Stimulated activated CD4-positive, alpha-beta T cell treated with anti-CD3 and anti-CD28 coated beads, Interleukin-4, amount 100 ng/mL, for 24 hours (primary cell): ENCODE data around the gene PPP1R11.
"Not testable (repeated sequence)": the region's sequence is repeated elsewhere in the genome, so short reads cannot be mapped to it uniquely, and the experiment has no call there.

Source experiments
- DNase-seq: peaks from one replicate; pipeline ENCODE4 v3.0.0-alpha.2; 2020

PPP1R11 gene, protein sequence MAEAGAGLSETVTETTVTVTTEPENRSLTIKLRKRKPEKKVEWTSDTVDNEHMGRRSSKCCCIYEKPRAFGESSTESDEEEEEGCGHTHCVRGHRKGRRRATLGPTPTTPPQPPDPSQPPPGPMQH

DNA sequence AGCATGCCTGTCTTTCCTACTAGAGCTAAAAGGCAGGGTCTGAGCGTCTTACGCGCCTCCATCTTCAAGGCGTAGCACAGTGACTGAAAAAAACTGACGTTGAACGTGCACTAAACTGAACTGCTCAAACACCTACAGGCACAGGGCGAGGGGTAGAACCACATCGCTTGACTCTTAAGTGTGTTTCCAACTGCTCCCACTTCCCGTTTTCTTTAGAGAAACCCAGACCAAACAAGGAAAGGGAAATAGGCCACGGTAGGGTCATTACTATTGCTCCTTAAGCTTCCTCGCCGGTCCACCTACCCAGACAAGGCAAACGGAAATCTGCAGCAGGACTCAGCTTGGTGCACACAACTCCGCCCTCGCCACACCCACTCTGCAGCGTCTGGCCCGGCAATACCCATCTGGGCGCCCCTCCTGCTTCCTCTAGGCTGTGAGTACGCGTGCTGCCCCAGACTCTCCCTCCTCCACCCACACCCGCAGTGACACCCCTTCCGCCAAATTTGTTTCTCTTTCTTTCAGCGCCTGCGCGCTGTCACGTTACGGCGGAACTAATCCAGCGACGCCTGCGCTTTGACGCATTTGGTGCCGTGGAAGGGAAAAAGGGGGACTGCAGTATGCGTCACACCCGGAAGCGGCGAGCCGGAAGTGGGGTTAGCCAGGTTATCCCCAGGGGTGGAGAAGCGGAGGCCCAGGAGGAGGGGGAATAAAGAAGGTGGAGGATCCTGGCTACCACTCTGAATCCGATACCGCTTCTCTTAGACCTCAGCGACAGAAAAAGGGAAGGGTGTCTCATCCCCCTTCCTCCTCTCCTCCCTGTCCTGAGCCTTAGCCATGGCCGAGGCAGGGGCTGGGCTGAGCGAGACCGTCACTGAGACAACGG lies at the start of gene PPP1R11:
Gene PPP1R11, plus strand, starts transcription at position 622 of the 883 bp plus-strand sequence. Its CDS starts 213 bp downstream, at position 835.
- DNase-seq: peak; percentile 99

DNA sequence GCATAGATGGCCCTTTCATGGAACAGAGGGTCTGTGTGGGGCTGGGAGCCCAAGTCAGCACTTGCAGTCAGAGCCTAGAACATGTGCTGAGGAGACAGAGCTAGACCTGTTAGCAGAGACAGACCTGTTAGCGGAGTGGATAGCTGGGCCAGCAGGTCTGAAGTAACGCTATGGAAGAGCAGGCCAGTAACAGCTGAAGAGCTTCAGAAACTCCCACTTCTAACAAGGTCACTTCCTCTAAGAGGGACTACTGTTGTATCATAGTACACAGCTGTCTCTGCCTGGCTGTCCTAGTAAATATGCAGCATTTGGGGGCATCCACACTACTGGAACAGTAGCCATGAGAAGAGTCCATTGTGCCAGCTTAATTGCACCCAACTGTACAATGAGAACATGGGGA lies 47.2 kb upstream of the PPP1R11 start:
- DNase-seq: no peak

DNA sequence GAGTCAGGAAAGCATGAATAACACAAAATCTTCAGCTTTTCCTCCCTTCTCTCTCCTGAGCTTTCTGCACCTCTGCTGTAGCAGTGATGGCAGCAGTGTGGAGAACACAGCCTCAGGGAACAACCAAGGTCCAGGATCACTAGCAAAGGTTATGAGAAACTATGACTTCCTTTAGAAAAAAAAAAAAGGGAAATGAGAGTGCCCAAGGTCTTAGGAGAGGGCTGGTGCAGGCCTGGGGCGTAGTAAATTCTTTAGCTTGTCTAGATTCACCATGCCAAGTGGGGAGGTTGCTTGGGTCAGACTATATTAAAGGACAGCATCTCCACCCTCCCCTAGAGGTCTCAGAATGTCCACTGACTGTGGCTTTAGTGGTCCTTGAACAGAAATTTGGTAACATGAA lies 46.4 kb upstream of the PPP1R11 start:
- DNase-seq: no peak

DNA sequence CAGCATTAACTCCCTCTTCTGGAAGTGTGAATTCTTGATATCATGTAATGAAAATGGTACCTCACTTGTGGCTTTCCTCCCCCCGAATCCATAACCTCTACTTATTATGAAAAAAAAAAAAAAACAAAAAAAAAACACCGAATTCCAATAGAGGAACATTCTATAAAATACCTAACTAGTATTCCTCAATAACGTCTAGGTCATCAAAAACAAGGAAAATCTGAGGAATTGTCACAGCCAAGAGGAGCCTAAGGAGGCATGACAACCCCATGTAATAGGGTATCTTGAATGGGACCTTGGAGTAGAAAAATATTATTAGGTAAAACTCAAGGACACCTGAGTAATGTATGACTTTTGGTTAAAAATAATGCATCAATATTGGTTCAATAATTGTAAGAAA lies 44.8 kb upstream of the PPP1R11 start:
- no peak for DNase-seq

DNA sequence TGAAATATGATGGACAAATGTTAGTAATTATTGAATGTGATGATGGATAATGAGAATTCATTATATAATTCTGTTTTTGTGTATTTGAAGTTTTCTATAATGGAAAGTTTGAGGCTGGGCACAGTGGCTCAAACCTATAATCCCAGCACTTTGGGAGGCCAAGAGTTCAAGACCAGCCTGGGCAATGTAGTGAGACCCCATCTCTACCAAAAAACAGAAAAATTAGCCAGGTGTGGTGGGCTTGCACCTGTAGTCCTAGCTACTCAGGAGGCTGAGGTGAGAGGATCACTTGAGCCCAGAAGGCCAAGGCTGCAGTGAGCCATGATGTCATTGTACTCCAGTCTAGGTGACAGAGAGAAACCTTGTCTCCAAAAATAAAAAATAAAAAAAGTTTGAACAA lies 44.3 kb upstream of the PPP1R11 start:
- DNase-seq: not testable (repeated sequence)

DNA sequence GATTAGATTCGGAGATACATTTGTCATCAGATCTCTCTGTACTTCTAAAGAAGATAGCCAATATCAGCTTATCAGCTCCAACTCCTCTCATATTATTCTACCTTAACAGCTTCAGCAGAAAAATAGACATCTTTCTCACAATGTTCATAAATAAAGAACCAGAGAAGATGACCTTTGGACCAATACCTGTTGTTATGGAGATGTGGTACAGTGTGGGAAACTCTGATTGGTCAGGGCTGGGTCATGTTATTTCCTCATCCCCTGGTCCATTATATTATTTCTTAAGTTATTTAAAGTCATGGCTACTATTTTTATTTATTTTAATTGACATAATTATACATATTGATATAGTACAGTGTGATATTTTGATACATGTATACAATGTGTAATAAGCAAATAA lies 41.8 kb upstream of the PPP1R11 start:
- no peak for DNase-seq

DNA sequence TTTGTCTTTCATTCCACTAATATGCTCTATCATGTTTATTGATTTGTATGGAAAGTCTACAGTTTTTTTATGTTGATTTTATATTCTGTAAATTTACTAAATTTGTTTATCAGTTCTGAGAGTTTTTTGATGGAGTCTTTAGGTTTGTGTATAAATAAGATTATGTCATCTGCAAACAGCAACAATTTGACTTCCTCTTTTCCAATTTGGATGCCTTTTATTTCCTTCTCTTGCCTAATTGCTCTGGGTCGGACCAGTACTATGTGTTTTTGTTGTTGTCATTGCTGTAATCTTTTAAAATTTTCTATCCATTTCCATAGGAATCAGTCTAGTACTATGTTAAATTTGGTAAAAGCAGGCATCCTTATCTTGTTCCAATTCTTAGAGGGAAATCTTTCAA lies 37.4 kb upstream of the PPP1R11 start:
- no peak for DNase-seq

DNA sequence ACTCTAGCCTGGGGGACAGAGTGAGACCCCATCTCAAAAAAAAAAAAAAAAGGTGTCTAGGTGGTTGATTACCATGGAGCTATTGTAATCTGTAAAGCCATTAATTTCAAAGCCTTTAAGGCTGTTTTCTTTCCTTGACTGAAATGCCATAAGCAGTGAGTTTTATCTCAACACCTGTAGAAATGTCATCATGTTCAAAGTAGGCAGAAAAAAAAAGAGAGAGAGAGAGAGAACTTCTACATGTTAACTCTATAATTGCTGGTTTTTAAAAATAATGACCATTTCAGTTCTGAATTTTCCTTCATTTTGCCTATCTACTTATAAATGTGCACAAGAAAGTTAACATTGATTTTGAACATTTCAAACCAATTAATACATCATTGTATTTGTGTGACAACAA lies 35.6 kb upstream of the PPP1R11 start:
- DNase-seq: no peak

DNA sequence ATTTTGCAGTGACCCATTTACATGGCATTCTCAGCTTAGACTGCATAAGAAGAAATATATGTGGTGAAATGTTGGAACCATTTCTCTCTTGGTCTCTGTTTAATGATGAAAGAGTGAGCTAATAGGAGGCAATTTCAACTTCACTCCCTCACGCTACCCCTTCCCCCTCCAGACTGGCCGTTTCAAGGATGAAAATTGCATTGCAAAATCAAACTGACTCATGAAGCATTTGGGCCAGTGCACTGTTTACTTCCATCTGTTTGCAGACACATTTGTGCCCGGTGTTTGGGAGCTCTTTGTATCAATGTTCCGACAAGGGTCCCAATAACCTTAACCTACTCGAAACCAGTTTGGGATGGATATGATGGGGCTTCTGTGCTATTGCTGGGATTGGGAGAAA lies 33.6 kb upstream of the PPP1R11 start:
- DNase-seq: not testable (repeated sequence)

DNA sequence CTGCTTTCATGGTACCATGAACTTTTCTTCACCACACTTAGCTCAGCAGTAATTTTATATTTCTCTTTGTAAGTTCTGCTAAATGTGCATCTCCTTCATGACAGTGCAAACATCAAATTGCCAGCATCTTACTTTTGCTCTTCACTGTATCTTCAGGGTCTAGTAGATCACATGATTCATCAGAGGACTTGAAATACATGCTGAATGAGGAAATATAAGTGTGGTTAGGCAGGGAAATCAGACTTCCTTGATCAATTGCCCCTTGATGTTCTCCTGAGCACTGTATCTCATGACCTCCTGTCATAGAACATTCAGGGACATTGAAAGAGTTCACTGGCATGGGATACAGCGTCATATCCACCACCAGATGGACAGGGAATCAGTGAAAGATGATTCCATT lies 31.2 kb upstream of the PPP1R11 start:
- no peak for DNase-seq

DNA sequence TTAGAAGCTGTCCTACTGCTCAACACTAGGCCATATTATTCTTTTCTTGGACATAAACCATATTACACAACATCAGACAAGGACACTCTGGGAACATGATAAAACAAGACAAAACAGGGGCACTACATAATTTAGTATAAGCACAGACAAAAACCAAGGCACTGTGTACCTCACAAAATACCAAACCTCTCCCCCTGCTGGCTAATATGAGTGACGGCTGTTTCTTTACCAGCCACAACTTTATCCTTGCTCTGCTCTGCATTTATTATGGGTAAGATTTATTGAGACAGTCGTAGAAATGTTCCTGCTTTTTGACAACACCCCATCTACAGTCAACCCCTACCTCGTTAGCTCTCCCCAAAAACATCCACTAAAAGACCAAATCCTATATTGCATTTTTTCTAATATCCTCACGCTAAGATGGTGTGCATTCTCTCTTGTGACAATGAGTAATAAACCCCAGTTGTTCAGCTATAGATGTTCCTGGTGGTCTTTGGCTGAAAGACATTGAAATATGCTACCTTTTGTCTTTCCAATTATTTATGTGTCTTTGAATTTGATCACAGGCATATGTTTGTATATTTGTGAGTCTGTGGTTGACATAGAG lies 29.7 kb upstream of the PPP1R11 start:
- no peak for DNase-seq

DNA sequence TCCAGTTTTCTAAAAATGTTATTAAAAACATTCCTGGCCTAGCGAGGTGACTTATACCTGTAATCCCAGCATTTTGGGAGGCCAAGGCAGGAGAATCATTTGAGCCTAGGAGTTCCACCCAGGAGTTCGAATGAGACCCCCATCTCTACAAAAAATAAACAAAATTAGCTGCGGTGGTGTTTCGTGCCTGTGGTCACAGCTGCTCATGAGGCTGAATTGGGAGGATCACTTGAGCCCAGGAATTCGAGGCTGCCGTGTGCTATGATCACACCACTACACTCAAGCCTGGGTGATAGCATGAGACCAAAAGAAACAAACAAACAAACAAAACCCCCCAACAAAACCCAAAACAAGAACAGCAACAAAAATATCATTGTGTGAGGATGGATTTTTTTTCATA lies 25.8 kb upstream of the PPP1R11 start:
- no peak for DNase-seq

DNA sequence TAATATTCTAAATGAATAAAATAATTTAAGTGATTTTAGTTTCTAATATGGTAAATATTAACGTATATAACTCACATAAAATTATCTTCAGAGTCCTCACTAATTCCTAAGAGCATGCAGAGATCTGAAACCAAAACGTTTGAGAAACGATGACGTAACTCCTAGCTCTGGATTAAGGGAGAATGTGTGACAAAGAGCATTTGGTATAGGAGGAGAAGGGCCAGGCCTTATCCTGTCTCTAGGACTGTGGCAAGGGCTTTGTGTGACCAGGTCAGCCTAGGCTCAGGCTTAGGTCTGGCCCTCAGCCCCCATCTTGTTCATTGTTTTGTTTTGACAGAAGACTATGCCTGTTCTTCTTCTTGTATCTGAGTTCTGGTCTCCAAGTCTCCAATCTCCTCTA lies 25.2 kb upstream of the PPP1R11 start:
- no peak for DNase-seq

DNA sequence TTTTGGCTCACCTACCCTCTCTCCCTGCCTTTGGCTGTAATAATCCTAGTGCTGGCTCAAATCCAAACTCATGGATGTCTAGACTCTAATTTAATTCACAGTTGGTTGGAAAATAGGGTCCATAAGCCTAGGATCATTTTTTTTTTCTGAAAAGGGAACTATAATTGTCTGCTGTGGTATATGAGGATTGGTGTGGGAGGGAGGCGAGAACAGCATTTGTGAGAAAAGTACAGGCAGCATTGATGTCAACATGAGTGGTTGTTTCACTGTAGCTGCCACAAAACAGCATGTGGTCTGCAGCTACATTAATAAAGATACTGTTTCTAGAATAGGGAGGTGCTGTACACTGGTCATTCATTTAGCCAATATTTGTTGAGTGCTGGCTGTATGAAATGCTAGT lies 24.5 kb upstream of the PPP1R11 start:
- DNase-seq: no peak

DNA sequence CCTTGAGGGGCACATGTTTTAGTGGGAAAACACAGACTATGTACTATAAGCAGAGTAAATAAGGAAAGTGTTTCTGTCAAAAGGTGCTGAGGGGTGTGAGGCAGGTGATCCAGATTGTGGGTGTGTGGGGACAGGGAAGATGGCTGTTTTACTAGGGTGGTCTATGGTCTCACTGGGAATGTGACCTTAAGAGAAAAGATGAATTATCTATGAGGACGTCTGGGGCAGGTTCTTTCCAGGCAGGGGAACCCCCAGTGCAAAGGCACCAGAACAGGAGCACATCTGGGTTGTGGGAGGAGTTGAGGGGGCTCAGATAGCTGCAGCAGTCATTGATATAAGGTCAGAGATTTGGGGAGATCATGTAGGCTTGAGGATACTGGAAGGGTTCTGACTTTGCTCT lies 24.1 kb upstream of the PPP1R11 start:
- no peak for DNase-seq

DNA sequence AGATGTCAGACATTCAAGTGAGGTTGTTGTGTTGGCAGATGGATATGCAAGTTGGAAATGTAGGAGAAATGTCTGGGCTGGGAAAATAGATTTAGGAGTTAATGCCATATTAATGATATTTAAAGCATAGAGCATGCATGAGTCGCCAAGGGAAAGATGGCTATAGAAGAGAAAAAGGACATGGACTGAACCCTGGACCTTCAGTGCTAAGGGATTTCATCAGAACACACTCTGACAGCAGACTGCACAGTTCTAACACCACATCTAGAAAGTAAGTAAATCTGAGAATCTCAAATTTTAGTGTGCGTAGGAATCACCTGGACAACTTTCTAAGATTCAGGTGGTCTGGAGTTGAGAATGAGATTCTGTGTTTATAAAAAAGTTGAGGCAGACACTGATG lies 23.3 kb upstream of the PPP1R11 start:
- DNase-seq: no peak

DNA sequence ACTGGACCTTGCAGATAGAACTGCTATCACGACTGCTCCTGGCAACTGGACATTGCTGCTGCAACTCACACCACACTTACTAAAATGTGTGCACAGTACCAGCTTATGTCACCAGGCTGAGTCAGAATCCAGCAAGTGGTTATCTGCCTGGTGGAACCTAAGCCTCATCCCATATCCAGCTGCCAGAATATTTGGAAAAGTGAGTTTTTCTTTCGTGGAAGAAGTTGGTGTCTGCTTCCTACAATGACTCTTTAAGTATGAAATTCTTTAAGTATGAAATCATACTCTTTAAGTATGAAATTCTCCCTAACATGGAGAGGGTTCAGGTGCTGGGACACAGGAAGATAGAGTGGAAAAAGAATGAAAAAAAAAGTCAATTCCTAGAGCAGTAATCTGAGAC lies 22.4 kb upstream of the PPP1R11 start:
- no peak for DNase-seq

DNA sequence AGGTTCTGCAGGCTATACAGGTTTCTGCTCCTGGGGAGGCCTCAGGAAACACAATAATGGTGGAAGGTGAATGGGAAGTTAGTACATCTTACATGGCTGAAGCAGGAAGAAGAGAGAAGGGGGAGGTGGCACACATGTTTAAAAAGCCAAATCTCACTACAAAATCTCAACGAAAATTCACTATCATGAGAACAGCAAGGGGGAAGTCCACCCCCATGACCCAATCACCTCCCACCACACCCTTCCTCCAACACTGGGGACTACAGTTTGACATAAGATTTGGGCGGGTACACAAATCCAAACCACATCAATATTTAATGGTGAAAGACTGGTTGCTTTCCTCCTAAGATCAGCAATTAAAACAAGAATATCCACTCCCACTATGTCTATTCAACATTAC lies 19.8 kb upstream of the PPP1R11 start:
- no peak for DNase-seq

DNA sequence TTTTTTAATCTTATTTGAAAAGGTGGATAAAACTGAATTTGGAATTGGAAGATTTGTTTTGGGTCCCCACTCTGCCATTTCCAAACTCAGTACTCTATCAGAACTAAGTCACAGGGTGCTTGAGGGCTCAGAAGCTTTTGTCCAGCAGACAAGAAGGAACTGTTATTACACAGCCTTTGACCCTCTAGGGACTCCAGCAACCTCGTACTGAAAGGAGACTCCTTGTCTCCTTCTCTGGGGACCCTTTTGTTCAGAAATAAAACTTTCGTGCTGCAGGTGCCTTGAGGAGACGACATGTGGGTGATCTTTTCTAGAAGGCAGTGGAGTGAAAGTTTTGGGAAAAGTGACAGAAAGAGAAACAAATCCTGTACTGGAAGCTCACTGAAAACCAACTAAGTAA lies 13.3 kb upstream of the PPP1R11 start:
- DNase-seq: no peak

DNA sequence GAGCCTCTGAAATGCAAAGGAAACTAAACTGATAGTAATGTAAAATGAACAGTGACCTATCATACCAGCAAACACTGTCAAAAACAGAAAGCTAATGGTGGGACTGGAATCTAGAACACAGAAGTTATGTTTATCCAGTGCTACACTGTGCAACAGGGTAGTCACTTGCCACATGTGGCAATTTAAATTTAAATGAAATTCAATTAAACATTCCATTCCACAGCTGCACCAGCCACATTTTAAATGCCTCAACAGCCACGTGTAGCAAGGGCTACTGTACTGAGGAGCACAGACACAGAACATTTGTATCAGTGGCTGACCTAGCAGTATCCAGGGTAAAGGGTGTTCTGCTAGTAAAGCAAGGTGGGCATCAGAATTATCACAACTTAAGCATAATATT lies 11.5 kb upstream of the PPP1R11 start:
- no peak for DNase-seq

DNA sequence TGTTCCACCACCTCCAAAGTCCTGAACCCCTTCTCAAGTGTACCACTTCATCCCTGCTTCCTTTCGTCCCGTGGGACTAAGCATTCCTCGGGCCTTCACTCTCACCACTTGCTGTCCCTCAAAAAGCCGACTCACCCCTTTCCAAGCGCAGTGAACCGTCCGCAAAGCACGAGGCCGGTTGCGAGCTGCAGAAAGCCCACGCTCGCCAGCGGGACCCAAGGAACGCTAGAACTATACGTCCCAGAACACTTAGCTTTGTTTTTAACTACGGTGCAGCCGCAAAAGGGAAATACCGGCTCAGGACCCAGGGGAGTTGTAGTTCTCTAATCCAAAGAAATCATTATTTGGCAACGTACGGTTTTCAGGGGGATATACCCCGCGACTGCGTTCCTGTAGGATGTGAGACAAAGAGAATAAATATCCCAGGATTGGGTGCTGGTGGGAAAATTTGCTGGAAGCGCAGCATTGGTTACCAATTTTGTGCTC lies 6.3 kb upstream of the PPP1R11 start:
- DNase-seq: peak; percentile 46

DNA sequence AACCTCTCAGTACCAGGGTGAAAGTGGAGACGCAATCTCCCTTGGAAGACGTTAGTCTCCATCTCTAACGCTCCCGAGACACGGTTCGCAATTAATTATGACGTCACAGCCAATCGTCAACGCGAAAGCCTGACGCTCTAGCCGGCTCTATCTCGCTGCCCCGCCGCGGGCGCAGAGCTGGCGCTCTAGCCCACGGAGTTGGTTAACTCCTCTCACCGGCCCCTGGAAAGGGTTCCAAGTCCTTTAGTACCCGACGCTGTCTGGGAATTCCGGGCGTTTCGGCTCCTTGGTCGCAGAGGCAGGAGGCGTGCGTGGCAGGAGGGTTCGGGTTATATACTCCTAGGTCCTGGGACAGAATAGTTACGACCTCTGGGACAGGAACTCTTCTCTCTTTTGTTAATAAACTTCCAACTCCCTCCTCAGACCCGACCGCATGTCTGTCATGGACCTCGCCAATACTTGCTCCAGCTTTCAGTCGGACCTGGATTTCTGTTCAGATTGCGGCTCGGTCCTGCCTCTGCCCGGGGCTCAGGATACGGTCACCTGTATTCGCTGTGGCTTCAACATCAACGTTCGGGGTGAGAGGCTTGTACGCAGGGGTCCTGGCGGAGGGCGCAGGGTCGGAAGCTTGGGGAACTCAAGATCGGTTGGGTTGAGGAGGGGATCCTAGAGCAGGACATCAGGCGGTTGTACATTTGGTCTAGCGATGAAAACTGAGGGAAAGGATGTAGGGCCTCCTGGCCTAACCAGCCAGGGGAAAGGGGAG lies 5.7 kb upstream of the PPP1R11 start, which contains the start of gene POLR1H:
Gene POLR1H, plus strand, starts transcription at position 174 of the 766 bp plus-strand sequence. Its CDS starts 260 bp downstream, at position 434.
- peak; percentile 88 for DNase-seq

DNA sequence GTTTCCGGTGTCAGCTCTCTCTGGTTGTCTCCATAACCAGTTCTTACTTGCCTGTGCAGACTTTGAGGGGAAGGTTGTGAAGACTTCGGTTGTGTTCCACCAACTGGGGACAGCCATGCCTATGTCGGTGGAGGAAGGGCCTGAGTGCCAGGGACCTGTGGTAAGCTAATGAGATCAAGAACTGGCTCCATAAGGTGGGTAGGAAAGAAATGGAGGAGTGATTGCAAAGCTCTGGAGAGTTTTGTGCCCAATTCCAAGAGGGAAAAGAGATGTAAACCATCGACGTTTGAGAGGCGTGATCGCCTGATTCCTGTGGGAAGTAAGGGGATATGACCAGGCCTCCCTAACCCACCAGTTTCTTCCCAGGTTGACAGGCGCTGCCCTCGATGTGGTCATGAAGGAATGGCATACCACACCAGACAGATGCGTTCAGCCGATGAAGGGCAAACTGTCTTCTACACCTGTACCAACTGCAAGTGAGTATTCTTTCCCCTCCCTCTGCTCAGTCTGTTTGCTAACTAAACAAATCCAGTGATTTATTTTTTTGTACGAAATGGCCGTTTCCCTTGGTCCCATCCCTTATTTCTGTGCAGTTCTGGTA lies 5.0 kb upstream of the PPP1R11 start:
- DNase-seq: peak; percentile 39
